A673 (cell line): ENCODE results near the gene NDUFAF5.

Experiments
- EZH2 ChIP-seq: fragments of 200-600 bp; sonication (generic); IDR thresholded peaks from 2 replicates; pipeline ENCODE4 v1.6.1; 2017; ENCODE audit warnings: borderline replicate concordance, low read depth, mild to moderate bottlenecking, mixed read lengths, antibody characterized with exemption, low read length; ENCODE audit not compliant: poor library complexity, severe bottlenecking
- TF ChIP-seq, protein P1 (sequence below): fragments of 300-800, 200-600 bp; sonication (generic); conservative IDR thresholded peaks from 2 replicates; pipeline ENCODE4 v1.5.1; 2017; ENCODE audit warnings: low read depth, mild to moderate bottlenecking, antibody characterized with exemption, low read length, moderate library complexity, mixed read lengths

DNA sequence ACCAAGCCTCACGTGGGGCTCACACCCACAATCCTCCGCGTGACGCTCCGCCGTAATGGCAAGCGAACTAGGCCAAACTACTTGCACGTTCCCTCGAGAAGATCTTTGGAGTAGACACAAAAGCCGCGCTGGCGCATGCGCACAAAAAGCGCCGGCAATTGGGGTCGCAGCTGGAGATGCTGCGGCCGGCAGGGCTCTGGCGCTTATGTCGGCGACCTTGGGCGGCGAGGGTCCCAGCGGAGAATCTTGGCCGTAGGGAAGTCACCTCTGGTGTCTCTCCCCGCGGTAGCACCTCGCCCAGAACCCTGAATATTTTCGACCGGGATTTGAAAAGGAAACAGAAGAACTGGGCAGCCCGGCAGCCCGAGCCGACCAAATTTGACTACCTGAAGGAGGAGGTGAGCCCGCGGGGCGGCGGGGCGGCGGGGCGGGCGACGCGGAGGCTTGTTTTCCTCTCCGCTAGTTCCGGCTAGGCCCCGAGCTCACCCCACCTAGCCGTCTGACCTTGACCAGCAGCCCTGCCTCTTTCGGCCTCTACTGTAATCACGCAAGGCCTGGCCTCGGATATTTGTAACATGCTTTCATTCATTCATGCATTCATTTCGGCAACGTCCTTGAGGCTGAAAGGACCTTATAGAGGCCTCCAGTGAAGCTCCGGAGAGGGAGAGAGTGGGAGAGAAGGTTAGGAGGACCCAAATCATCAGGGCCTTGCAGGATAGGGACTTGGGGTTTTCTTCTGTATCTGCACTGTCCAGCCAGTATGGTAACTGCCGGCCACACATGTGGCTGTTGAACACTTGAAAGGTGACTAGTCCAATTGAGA is at the start of gene NDUFAF5, which contains the start of gene ESF1:
- TF ChIP-seq, protein P1, sequence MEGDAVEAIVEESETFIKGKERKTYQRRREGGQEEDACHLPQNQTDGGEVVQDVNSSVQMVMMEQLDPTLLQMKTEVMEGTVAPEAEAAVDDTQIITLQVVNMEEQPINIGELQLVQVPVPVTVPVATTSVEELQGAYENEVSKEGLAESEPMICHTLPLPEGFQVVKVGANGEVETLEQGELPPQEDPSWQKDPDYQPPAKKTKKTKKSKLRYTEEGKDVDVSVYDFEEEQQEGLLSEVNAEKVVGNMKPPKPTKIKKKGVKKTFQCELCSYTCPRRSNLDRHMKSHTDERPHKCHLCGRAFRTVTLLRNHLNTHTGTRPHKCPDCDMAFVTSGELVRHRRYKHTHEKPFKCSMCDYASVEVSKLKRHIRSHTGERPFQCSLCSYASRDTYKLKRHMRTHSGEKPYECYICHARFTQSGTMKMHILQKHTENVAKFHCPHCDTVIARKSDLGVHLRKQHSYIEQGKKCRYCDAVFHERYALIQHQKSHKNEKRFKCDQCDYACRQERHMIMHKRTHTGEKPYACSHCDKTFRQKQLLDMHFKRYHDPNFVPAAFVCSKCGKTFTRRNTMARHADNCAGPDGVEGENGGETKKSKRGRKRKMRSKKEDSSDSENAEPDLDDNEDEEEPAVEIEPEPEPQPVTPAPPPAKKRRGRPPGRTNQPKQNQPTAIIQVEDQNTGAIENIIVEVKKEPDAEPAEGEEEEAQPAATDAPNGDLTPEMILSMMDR, result no peak
- no peak for TF ChIP-seq EZH2
